HG02870 (cell line): Measurements from ENCODE around the gene RRP8.
A peak's percentile ranks its signal among the peaks of the same experiment; 100 is the strongest.

Experiments used
- ATAC-seq: cut with Tn5 transposase; IDR thresholded peaks from one replicate; pipeline ENCODE4 v1.9.1; 2021; ENCODE audit warnings: mild to moderate bottlenecking, moderate library complexity; ENCODE audit not compliant: unreplicated experiment

The RRP8 gene

GRCh38 chr11:6603287-6604080, at the start of gene RRP8, which contains the start of gene ILK:
Gene RRP8, minus strand, starts transcription at chr11:6603616. Its CDS starts 114 bp downstream, at chr11:6603502.
Gene ILK, plus strand, starts transcription at chr11:6603774. Its CDS starts 498 bp downstream, at chr11:6604272.
- peak; percentile 67 for ATAC-seq

DNA sequence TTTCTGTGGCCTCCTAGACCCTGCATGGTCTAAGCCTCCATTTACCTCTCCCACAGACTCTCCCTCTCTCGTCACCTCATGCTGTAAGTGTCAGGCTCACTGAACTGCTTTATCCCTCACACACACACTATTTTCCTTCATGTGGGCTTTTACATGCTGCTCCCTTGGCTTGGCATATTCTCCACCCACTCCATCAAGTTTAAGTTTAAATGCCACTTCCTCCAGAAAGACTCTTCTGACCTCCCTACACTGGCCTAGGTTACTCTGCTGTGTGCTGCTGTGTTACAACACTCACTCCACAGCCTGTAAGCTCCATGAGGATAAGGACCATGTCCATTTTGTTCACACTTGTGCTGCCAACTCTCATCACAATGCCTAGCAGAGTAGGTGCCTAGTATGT, 49.7 kb upstream of the RRP8 start:
- no peak for ATAC-seq

- no peak for ATAC-seq
Observed at GRCh38 chr11:6652182-6652581, 48.8 kb upstream of the RRP8 start.

DNA sequence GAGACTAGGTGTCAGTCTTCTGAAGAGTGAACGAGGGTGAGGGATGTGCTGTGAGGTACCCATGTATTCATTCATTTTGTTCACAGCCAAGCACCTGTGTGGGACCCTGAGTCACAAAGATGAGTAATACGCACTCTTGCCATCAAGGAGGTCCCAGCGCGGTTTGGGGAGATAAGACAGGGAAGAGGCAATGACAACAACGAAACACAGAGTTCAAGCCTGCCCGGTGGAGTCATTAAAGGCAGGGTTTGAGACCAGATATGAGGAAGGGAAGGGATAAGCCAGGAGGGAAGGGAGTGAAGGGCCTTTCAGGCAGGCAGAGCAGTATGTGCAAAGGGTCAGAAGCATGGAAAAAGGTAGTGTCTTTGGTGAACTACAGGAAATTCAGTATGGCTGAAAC, 47.6 kb upstream of the RRP8 start:
- no peak for ATAC-seq

- ATAC-seq, result no peak
Observed at GRCh38 chr11:6650104-6650503, 46.7 kb upstream of the RRP8 start.

- no peak for ATAC-seq
Observed at GRCh38 chr11:6648501-6648900, 45.1 kb upstream of the RRP8 start.

DNA sequence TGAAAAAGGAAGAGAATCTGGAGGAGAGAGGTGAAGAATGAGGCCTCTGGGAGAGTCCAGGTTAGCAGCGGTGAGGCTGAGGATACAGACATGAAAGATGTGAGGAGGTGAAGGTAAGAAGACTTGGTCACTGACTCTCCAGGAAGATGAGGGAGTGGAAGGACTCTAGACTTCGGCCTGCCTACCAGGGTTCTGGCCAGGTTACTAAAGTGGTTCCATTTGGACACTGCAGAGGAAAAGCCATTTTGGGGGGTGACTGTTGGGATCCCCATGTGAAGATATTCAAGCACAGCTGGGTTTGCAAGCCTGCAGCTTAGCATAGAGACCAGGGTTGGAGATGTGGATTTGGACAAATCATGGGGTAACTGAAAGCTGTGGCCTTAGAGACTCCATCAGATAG, 44.4 kb upstream of the RRP8 start:
- no peak for ATAC-seq

GRCh38 chr11:6646918-6647679, 43.7 kb upstream of the RRP8 start:
- ATAC-seq, result peak; percentile 95

DNA sequence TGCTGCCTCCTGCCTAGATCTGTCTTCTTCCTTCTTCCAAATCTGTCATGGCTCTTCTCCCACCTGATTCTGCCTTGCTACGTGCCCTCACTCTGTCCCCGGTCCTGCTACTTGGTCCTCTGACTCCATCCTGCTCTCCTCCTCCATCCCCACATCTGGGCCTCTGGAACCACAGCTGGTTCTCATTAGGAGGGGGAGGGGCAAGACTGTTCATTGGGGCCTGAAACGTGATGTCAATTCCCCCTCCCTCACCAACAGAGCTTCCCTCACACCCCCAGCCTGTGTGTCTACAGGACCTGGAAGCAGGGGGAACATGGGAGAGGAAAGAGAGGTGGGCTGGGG, 43.1 kb upstream of the RRP8 start:
- ATAC-seq, result no peak

- ATAC-seq, result no peak
Observed at GRCh38 chr11:6646071-6646470, 42.7 kb upstream of the RRP8 start.

DNA sequence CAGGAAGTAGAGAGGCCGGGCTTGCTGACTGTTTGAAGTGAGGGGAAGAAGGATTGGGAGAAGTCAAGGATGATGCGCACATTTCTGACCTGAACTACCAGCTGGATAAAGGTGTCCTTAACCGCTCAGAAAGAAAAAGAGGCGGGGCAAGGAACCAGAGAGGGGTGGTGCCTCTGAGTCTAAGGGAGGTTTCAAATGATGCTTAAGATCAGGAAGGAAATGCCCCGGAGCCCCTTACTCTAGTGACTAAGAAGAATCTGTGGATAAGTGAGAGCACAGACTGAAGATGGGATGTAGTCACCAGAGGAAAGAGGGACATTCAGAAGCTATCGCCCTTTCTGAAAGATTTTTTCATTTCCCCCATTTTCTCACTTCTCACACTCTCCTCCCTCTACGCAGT, 39.5 kb upstream of the RRP8 start:
- no peak for ATAC-seq

DNA sequence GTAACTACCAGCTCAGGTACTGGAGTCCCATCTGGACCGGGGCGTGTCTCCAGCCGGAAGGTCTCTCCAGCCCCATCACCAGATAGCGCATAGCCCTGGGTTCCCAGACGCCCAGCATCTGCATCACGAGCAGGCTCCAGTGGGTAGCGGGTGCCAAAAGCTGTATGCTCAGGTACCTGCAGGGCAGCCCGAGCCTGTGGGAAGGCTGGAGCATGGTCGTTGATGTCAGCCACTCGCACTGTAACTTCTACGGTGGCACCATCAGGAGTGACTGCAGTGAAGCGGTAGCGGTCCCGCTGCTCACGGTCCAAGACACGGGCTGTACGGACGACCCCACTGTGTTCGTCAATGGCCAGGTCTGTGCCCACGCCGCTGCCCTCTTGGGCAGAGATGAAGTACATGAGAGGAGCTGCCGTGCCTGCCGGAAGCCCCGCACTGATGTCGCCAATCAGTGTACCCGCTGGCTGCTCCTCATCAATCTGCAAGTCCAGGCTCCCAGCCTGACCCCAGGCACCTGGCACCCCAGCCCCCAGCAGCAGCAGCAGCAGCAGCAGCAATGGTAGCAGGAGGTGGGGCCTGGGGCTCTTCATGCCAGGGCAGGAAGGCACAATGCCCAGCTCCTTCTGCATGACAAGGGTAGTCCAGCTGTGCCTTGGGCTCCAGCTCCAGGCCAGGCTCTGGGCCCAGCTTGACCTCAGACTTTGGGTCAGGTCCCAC, 37.7 kb upstream of the RRP8 start:
- ATAC-seq, result no peak

- ATAC-seq, result no peak
Observed at GRCh38 chr11:6640036-6640984, 36.9 kb upstream of the RRP8 start.

DNA sequence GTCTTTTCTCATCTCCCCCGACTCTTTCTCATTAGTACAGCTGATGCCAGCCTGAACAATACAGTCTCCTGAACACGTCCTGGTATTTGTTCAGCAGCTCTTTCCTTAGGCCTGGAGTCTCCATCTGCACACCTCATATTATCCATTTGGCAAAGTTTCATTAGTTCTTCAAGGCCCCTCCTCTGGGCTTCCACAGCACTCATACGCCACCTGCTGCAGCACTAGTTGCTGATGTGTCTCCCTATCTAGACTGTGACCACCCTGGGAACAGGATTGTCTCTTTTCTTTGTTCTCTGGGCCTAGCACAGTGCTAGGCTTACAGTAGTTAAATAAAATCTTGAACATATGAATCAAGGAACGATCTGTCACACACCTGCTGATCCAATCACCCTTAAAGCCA, 35.0 kb upstream of the RRP8 start:
- ATAC-seq, result no peak

- no peak for ATAC-seq
Observed at GRCh38 chr11:6637871-6638270, 34.5 kb upstream of the RRP8 start.

DNA sequence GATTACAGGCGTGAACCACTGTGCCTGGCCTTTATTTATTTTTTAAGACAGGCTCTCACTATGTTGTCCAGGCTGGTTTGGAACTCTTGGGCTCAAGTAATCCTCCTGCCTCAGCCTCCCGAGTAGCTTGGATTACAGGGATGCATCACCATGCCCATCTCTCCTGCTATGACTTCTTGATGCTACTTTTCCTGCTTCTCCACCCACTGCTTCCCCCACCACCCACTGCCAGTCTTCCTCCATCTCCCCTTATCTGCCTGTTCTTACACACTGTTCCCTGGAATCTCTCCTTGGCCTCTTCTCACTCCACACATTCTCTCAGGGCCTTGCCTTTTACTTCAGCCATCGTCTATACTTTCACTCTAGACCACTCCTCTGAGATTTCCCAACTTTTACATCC, 33.1 kb upstream of the RRP8 start:
- no peak for ATAC-seq

DNA sequence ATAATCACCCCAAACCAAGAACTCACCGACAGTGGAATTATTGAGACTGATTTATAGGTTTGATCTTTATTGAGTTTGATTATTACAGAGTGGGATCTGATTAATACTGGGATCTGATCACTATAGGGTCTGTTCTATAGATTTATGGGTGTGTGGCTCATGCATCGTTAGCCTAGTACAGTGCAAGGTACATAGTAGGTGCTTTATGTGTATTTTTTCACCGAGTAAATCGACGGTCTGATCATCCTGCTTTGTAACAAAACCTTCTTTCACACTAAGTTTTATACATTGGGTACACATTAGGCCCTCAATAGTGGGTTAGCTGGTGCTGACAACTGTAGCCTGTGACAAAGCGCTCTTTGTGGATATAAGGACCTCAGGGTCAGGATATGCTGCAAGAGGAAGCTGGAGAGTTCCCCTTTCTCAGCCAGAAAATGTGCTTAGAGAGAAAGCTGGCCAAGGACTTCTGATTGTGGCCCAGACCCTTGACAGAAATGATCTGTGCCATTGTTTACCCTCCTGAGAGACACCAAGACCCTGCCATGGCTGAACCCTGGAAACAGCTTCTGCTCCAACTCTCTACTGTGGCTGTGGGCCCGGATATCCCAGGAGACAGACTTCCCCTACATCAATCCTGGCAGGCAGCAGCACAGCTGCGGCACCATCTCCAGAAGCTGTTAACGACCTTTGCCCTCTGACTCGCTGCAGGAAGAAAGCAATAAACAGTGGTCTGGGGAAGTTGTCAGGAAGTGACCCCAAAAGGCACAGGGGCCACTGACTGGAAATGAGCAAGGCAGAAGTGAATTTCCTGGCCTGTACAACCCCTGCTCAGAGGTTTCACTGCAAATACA, 31.9 kb upstream of the RRP8 start:
- ATAC-seq, result no peak

DNA sequence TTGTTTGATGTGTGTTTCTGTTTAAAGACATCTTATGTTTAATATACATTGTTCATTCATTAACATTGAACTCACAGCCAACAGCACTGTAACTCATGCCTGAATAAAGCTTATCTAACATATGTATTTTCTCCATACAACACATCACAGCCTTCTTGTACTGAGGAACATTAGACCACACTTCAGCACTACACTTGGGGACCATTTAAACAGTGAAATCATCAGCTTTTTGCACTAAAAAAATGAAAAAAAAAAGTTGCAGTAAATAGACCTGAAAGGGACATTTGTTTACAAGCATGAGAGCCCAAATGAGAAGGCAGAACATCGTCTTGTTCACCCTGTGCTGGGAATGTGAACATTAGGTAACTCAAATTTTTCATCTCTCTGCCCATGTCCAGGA, 31.1 kb upstream of the RRP8 start:
- ATAC-seq, result no peak
